Measurements from ENCODE around the gene CYP26A1.

Gene CYP26A1

DNA sequence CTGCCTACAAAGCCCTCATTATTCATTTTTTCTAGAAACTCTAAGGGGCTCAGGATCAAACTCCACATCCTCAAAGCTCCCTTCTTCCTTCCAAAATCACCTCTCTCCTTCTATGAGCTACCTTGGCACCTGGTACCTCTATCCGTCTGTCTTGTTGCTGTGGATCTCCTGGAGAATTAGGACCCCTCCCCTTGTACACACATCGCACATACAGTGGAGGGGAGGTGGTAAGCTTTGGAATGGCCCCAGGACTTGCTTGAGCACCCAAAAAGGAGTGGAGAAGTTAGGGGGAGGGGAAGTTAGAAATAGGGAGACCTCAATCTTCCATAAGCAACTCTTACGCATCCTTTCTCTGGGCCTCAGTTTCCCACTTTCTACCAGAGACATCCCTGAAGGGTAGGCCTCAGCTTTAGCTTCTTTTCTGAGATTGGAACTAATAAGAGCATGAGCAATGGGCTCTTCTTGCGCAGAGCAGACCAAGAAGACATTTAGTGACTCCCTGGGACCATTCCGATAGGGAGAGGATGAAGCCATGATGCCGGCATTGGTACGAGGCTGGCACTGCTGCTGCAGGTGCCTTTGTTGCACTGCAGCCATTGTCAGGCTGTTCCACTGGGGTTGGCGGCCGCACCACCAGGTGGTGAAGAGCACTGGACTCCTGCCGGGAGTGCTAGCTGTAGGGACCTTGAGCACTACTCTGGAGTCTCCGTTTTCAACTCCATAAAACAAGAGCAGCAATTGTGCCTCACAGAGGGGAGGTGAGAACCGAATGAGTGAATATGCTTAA lies 8.6 kb upstream of the CYP26A1 start:
- no peak for DNase-seq (ENCODE audit: low read depth)

DNA sequence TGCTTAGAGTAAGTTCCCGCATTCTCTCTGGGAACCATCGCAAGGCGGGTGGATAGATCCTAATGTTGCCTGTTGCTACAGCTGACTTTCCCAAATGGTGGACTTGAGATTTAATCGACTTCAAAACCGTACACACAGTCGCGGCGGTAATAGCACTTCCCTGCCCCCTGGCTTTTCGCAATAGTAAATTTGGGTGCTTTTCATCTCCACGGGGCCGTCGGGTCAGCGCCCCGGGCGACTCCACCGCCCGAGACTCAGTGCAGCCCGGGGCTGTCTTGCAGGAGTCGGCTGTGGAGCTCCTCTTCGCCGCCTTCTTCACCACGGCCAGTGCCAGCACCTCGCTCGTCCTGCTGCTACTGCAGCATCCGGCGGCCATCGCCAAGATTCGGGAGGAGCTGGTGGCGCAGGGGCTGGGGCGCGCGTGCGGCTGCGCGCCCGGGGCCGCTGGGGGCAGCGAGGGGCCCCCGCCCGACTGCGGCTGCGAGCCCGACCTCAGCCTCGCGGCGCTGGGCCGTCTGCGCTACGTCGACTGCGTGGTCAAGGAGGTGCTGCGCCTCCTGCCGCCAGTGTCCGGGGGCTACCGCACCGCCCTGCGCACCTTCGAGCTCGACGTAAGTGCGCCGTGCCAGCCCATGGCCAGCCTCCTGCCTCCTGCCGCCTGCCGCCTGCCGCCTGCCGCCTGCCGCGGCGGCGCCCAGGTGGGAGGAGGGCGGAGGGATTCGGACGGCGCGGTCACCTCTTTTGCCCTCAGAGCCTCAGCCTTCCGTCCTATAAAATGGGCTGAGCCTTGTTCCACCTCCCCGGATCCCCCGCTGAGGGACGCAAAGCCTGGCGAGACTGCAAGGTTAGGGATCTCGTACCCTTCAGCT lies 7.8 kb upstream of the CYP26A1 start:
- no peak for DNase-seq (ENCODE audit: low read depth)

DNA sequence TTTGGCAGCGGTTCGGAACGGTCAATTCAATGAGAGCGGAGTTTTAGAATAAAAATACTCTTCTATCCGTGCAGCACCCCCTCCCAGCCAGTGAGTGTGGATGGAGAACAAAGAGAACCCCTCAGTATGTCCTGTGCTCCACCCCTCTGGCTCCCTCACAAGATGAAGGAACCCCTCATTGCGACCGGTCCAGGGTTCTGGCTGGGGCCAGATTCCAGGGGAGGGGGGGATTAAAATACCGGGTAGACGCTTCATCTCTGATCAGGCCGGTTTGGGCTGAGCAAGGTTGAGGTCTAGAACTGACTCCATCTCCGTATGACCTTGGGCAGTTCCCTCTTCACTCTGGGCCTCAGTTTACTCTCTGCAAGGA lies 7.2 kb upstream of the CYP26A1 start:
- no peak for DNase-seq (ENCODE audit: low read depth)

DNA sequence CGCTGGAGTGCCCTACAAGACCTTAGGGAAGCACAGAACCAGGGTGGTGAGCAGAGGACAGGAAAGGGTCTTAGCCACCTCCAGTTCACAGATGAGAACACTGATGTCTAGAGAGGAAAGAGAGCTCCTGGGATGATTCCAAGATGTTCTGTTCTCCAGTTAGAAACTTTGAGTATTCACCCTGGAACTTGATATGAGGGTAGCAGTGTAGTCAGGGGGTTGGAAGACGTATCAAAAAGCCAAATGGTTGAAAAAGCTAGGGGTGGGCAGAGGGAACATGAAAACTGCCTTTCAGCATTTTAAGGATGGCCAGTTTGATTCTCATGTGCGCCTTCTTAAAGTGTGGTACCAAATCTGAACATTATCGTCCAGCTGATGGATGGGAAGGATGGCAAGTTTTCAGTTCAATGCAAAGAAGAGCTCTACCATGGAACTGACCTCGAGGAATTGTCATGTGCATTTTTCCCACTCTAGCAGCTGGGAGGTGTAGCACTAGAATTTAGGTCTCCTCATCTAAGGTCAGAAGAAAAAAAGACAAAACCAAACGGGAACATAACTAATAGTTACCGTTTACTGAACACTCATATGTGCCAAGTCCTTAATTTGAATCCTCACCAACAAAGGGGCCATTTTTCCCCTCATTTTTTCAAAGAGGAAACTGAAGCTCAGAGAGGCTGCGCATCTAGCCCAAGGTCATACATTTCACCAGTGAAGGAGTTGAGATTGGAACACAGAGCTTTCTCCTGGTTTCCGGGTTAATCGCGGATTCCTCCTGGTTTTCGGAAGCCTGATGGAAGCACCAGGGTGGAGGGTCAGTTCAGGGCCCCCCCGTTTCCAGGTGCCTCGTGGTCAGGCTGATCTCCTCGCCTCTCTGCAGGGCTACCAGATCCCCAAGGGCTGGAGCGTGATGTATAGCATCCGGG lies 6.0 kb upstream of the CYP26A1 start:
- no peak for DNase-seq (ENCODE audit: low read depth)

DNA sequence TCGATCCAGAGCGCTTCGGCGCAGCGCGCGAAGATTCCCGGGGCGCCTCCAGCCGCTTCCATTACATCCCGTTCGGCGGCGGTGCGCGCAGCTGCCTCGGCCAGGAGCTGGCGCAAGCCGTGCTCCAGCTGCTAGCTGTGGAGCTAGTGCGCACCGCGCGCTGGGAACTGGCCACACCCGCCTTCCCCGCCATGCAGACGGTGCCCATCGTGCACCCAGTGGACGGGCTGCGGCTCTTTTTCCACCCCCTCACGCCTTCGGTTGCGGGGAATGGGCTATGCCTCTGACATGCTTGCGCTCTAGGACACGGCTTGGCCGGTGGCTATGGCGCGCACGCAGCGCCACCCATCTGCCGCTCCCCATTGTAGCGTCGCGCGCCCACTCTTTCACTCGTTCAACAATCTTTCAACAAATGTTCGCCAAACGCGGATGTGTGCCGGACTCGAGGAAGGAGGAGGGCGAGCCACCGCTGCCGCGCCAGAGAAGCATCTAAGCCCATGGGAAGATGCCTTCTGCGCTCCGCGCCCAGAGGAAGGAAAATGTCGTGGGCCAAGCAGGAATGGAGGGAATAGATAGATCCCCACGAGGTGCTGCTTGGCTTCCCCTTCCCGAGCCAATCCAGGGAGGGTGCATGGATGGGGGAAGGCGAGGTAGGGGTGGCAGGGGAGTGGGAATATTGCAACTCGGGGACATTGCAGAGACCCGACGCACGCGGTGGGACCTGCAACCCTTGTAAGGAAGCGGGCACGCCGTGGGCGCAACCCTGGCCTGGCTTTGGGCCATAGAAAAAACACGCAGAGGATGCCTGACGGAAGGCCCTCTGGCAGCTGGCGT lies 5.1 kb upstream of the CYP26A1 start:
- no peak for DNase-seq (ENCODE audit: low read depth)

DNA sequence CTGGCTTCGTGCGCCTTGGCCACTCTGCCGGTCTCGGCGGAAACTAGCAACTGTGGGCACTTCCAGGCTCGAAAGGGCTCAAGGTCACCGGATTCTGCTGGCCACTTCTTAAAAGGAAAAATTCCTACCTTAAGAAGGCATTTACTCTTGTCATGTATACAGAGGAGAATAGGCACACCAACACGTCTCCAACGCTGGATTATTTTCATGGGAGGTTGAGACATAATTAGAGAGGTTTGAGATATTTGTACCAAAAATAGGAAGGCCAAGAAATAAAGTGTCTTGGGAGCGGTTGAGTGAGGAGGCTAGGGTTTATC lies 4.5 kb upstream of the CYP26A1 start:
- no peak for DNase-seq (ENCODE audit: low read depth)

DNA sequence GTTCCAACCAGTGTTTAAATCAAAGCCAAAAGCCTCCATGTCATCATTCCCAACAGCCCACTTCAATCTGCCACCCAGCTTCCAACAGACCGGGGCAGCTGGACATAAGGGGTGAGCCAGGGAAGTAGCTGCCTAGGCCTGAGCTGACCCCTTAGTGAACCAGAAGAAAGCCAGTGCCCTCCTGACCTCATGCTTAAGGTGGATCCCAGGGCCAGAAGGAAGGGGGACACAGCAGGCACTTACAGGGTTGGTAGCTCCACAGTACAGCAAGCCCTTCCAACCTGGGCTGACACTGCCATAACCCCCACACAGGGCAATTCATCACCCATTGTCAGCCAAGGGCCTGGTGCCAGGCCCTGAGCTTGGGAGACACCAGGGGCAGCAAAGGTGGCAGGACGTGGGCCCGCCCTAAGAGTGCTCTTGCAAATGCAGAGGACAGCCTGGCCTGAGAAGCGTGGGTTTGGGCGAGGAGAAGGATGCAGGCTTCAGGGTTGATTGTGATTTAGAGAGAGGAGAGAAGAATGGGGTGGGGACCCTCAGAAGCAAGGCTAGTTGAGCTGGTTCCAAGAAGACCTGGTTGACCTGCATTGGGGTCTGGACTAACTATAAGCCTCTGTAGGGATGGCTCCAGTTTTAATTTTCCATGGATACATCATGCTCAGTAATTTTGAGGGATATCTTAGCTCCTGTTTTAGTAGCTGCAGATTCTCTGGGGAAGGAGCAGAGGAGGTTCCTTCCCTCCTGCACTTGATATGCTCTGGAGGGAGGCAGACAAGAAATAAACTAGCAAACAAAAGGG lies 3.1 kb upstream of the CYP26A1 start:
- no peak for DNase-seq (ENCODE audit: low read depth)

DNA sequence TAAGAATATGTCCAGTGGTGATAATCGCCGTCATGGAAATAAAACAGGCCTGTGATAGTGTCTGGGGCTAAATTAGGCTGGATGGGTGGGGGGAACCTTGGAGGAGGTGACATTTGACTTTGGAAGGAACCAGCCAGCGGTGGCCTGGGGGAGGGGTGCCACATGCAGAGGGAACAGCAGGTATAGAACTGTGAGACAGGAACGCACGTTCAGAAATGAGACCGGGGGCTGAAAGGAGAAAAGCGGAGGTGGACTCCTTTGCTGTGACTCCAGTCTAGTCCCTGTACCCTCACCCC lies 2.6 kb upstream of the CYP26A1 start:
- no peak for DNase-seq (ENCODE audit: low read depth)

DNA sequence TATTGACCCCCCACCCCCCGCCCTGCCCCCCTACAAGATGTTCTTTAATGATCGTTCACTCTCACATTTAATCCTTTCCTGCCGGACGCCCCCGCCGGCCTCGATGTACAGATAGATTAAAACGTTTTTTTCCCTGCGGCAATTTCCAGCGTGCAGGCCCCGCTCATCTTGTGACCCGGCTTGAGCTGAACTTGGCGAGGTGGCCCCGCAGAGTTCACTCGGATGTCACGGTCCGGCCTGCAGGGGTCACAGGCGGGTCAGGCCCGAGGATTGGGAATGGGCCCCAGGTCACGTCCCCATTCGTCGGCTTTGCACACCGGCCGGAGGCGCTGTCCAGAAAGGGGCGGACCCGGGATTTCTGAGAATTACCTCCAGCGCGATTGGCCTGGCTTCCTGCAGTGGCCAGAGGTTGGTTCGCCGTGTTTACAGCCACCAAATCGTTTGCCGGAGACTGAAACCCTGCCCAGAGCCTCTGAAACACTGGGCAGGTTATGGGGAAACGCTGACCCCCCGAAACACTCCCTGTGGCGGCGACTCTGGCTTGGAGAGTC lies 1.9 kb upstream of the CYP26A1 start:
- DNase-seq (ENCODE audit: low read depth), result no peak

DNA sequence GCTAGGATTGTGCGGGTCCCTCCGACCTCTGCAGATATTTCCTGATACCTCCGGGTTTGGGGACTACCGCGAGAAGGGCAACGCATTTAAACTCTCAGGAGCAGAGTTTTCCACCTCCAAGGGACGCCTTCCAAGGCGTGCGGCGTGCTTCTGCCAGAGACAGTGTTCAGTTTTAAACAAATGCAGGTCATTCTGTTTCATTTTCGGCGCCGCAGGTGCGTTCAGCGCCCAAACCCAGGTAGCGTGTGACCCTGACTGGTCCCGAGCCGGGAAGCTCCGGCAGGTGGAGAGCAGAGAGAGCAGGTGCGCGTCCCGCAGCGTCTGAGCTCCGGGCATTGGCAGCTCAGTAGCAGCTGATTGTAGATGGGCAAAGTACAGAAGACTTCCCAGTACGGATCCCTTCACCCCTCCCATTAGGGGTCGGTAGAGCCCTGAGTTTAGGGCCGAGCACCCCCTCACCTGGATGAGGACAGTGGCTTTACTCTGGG lies 1.4 kb upstream of the CYP26A1 start:
- no peak for DNase-seq (ENCODE audit: low read depth)

DNA sequence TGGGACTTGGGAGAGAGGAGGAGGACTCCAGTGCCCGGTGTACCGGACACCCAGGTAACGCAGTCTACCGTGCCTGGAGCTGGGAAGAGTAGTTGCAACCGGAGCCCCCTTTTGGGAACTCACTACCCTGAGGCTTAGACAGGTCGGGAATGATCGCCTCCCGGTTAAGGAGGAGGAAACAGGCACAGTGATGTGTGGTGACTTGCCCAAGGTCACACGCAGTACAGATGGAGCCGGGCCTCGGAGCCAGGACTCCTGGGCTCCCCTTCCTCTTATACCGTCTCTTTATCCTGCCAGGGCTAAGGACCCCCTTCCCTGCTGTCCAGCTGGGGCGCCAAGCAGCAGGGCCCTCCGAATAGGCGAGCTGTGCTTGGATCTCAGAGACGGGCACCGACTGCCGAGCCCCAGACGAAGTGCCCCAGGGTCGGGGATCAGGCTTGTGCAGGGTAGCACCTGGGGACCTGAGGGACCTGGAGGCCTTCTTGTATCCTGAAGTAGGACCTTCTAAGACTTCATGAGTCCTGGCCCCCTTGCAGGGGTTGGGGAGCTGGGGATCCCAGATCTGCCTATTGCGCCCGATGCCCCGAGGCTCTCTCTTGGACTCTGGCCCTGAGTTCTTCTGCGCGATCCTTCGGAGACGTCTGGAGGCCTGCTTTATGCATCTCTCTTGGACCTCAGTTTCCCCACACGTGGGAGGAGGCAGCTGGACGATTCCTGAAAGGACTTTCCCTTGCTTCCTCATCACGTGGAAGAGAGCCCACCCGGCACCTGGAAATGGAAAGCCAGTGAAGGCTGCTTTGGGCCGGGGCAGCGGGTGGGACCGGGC lies 767 bp upstream of the CYP26A1 start:
- no peak for DNase-seq (ENCODE audit: low read depth)

DNA sequence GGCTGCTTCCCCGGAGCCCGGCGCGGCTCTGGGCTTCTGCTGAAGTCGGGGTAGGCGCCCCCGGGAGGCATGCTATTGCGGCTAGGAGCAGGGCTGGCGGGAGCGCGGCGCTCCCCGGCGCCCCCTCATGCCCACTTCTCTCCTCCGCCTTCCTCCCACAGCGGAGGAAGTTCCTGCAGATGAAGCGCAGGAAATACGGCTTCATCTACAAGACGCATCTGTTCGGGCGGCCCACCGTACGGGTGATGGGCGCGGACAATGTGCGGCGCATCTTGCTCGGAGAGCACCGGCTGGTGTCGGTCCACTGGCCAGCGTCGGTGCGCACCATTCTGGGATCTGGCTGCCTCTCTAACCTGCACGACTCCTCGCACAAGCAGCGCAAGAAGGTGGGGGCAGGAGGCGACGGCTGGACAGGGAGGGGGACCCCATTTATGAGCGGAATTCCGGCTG lies 479 bp downstream of the CYP26A1 start:
- DNase-seq (ENCODE audit: low read depth), result no peak

DNA sequence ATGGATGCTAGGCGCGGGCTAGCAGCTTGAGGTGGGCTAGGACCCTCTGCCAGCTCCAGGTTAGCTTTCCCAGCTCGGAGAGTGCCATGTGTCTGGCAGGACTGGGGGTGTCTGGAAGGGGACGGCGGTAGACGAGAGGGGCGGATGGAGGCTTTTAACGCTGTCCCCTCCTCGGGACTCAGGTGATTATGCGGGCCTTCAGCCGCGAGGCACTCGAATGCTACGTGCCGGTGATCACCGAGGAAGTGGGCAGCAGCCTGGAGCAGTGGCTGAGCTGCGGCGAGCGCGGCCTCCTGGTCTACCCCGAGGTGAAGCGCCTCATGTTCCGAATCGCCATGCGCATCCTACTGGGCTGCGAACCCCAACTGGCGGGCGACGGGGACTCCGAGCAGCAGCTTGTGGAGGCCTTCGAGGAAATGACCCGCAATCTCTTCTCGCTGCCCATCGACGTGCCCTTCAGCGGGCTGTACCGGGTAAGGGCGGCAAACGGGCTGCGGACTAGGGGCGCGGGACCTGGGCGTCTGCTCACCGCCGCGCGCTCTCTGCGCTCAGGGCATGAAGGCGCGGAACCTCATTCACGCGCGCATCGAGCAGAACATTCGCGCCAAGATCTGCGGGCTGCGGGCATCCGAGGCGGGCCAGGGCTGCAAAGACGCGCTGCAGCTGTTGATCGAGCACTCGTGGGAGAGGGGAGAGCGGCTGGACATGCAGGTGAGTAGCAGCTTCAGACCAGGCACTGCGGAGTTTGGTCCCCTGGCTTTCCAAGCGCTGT lies 1.1 kb downstream of the CYP26A1 start:
- no peak for DNase-seq (ENCODE audit: low read depth)

DNA sequence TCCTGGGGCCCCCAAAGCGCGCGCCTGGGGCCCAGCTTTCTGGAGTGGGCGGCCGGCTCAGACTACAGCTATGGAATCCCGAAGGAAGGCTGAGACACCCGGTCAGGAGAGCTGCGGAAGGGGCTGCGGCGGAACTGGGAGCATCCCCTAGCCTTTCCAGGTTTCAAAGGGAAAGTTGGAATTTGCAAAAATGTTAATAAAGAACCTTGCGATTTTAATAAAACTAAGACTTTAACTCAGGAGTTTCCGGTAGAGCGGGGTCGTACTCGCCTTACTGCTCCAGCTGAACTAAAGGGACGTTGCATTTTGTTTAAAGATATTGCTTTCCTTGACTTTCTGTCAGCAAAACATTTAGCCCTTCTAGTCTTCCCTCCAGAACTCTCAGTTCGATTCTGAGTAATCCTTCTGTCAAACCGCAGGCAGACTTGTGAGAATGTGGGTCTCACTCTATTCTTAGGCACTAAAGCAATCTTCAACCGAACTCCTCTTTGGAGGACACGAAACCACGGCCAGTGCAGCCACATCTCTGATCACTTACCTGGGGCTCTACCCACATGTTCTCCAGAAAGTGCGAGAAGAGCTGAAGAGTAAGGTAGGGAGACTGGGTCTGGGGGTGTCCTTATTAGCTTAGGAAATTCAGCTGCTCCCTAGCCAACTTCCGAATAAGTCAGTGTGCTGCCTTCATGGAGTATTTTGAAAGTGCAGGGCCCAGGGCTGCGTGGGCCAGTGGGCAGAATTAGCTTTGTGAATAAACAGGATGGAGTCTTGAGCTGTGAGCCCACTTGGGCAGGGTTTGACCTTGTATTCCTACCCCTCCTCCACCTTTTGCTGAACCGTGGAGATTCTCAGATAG lies 1.9 kb downstream of the CYP26A1 start:
- no peak for DNase-seq (ENCODE audit: low read depth)

DNA sequence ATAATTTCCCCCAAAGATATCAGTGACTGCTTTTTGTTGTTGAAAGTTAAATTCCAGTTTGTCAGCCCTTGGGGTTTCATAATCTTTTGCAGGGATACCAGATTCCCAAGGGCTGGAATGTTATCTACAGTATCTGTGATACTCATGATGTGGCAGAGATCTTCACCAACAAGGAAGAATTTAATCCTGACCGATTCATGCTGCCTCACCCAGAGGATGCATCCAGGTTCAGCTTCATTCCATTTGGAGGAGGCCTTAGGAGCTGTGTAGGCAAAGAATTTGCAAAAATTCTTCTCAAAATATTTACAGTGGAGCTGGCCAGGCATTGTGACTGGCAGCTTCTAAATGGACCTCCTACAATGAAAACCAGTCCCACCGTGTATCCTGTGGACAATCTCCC lies 3.2 kb downstream of the CYP26A1 start:
- DNase-seq (ENCODE audit: low read depth), result no peak

DNA sequence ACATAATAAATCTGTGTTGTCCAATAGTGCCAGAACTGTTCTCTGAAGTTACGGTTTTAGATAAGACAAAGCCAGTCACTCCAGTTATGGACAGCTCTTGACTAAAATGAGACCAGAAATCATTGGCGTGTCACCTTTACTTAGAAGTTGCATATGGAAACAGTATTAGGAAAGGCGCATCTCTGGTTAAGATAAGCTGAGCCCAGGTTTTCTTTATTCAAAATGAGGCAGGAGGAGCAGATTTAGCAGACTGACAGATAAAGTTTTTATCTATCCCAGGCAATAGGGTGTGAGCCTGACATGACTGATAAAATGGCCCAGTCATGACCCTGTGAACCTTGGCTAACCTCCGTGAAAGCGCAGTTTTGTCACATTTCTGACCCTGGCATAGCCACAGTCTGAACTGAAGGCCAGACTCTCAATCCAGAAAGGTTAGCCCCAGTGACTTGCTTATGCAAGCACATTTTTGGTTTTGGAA lies 4.2 kb downstream of the CYP26A1 start:
- no peak for DNase-seq (ENCODE audit: low read depth)

DNA sequence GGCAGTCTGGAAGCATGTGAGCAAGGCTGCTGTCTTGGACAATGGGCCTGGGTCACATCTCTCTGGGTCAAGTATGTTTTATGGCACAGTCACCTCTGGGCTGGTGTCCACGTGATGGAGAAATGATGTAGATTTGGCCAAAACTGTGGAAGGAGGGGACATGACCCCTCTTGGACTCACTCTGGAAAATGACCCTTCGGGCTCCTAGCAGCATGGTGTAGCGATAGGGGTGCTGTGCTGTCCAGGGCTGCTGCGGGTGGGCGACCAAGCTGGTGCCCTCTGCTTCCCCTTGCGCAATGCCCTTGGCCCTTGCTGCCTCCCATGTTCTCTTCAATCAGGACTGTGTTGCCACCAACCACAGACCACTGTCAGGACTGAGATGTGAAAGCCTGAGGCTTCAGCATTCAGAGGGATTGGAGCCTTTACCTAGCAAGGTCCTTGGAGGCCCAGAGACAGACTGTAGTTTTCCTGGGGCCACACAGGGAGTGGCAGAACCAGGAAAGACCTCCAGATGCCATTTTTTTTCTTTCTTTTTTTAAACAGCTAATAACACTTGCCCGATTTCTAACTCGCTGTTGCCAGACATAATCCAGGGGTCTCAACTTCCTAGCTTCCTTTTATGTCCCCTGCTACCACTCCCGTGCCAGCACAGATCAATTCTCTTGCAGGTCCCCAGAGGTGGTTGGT lies 6.1 kb downstream of the CYP26A1 start:
- DNase-seq (ENCODE audit: low read depth), result no peak

Data from GM04503 (cell line).